Fibroblast of lung (primary cell): ENCODE measurements around the gene DAAM1. TPM values are rescaled to one million over a fixed set of nuclear protein-coding genes. Genes with fewer than 3 reads are reported as not detected.

Source experiments
- DNase-seq, 2 donors: peaks; one replicate each; pipeline versions ENCODE4 v3.0.0 to v3.0.0-alpha.2; 2010; ENCODE audit warnings: low read depth in 2 of 2
- H2AFZ ChIP-seq: 2 replicates; pipeline ENCODE4 v1.5.1; 2012; ENCODE audit warnings: low read length, control low read depth, inconsistent platforms
- H3K27ac ChIP-seq: 2 replicates; pipeline ENCODE4 v1.5.1; 2011; ENCODE audit warnings: low read length, control low read depth; ENCODE audit not compliant: insufficient read depth
- H3K27me3 ChIP-seq: 2 replicates; pipeline ENCODE4 v1.5.1; 2011; ENCODE audit warnings: mild to moderate bottlenecking, low read length; ENCODE audit not compliant: control insufficient read depth, insufficient read depth
- H3K36me3 ChIP-seq: 2 replicates; pipeline ENCODE4 v1.5.1; 2011; ENCODE audit warnings: low read length; ENCODE audit not compliant: control insufficient read depth, insufficient read depth
- H3K4me1 ChIP-seq: 2 replicates; pipeline ENCODE4 v1.5.1; 2011; ENCODE audit warnings: low read length; ENCODE audit not compliant: control insufficient read depth, insufficient read depth; ENCODE audit errors: extremely low read depth
- H3K4me2 ChIP-seq: 2 replicates; pipeline ENCODE4 v1.5.1; 2011; ENCODE audit warnings: low read length, control low read depth; ENCODE audit not compliant: insufficient read depth; ENCODE audit errors: extremely low read depth
- H3K4me3 ChIP-seq, 4 experiments: fragments of 200-600 bp in 1 of 4; sonication (generic) in 1 of 4; replicated peaks in 1 of 4; 2 replicates each; pipeline ENCODE4 v1.5.1; 2011 to 2016; ENCODE audit warnings: low read length in 4 of 4, low read depth in 3 of 4, mild to moderate bottlenecking in 3 of 4, control low read depth in 2 of 4, inconsistent platforms in 1 of 4, mixed read lengths in 1 of 4; ENCODE audit not compliant: insufficient read depth in 1 of 4; ENCODE audit errors: control extremely low read depth in 1 of 4
- H3K79me2 ChIP-seq: 2 replicates; pipeline ENCODE4 v1.5.1; 2012; ENCODE audit warnings: mild to moderate bottlenecking, low read length, inconsistent platforms; ENCODE audit not compliant: control insufficient read depth, insufficient read depth
- H3K9ac ChIP-seq: 2 replicates; pipeline ENCODE4 v1.5.1; 2011; ENCODE audit warnings: mild to moderate bottlenecking, low read length, control low read depth; ENCODE audit not compliant: insufficient read depth
- H3K9me3 ChIP-seq: 2 replicates; pipeline ENCODE4 v1.5.1; 2012; ENCODE audit warnings: low read depth, low read length; ENCODE audit not compliant: control insufficient read depth, insufficient read depth
- H4K20me1 ChIP-seq: 2 replicates; pipeline ENCODE4 v1.5.1; 2011; ENCODE audit warnings: low read length; ENCODE audit not compliant: control insufficient read depth, insufficient read depth; ENCODE audit errors: extremely low read depth
- CTCF ChIP-seq, 2 donors: IDR thresholded peaks in 1 of 2; conservative IDR thresholded peaks in 1 of 2; 1 replicate in 1 of 2; 2 replicates in 1 of 2; pipeline ENCODE4 v1.5.1; 2011 to 2012; ENCODE audit warnings: low read length in 2 of 2, control low read depth in 1 of 2, inconsistent platforms in 1 of 2, low read depth in 1 of 2, mild to moderate bottlenecking in 1 of 2
- EZH2 ChIP-seq: IDR thresholded peaks from 2 replicates; pipeline ENCODE4 v1.5.1; 2012; ENCODE audit warnings: low read length, control low read depth, mild to moderate bottlenecking; ENCODE audit errors: missing control alignments
- polyA plus RNA-seq, 2 donors: library from polyadenylated mRNA; depleted of rRNA in 1 of 2; stranded (reverse) in 1 of 2; unstranded in 1 of 2; fragments of >200 nt; gene quantifications; 2 replicates each; pipeline ENCODE4 v1.2.1, GENCODE V29; 2011 to 2012; ENCODE audit warnings: missing spikeins in 1 of 2
- total RNA-seq: library from RNA; depleted of rRNA; stranded (reverse); fragments of >200 nt; gene quantifications from 2 replicates; pipeline ENCODE4 v1.2.1, GENCODE V29; 2014

The DAAM1 gene
- total and polyA plus RNA-seq, 2 donors (not counting 1 experiment from before 2014, with no cell fraction given) = 15.5 to 36.3 TPM

DNA sequence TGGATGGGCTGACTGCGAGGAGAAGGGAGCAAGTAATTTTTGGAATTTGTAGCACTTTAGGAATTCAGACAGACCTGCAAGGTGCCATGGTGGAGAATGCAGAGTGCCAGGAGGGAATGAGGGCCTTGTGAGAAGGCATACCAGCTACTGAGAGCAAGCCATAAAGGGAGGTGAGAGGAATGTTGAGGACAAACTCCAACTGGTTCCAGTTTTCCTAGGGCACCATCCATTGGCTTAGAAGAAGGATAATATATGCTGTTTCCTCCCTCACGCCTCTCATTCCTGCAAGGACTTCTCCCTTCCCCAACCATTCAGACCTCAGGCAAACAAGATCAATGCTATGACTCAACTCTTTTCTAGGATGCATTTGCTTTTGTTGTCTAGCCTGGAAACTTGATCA lies 11.2 kb upstream of the DAAM1 start:
- H3K27ac ChIP-seq = no peak overlapping the region
- H2AFZ ChIP-seq = no peak overlapping the region
- no peak overlapping the region for H3K4me2 ChIP-seq
- no peak overlapping the region for H3K9ac ChIP-seq
- TF ChIP-seq EZH2 (no peak), CTCF (conservative IDR thresholded peaks at IDR 0.05 in 1 of 2, IDR thresholded peaks at IDR 0.05 in 1 of 2; ENCODE audit: low read depth in 1 of 2, low read length in 2 of 2) (no peak)
- no peaks in the 10 kb centered on the region for H4K20me1 ChIP-seq
- H3K36me3 ChIP-seq = no peaks in the 10 kb centered on the region
- DNase-seq = no peak
- no peaks in the 10 kb centered on the region for H3K4me1 ChIP-seq
- peaks cover 3% of the 10 kb centered on the region for H3K27me3 ChIP-seq
- H3K9me3 ChIP-seq = no peaks in the 10 kb centered on the region
- H3K4me3 ChIP-seq = no peak overlapping the region
- H3K79me2 ChIP-seq = no peaks in the 10 kb centered on the region

- Histone ChIP-seq H3K79me2 (no peaks in the 10 kb centered on the region), H2AFZ (no peak overlapping the region), H3K9me3 (no peaks in the 10 kb centered on the region), H3K4me3 (no peak overlapping the region), H4K20me1 (no peaks in the 10 kb centered on the region), H3K36me3 (no peaks in the 10 kb centered on the region), H3K4me1 (no peaks in the 10 kb centered on the region), H3K9ac (no peak overlapping the region), H3K4me2 (no peak overlapping the region), H3K27me3 (peaks cover 3% of the 10 kb centered on the region), H3K27ac (no peak overlapping the region)
- no peak for TF ChIP-seq CTCF (conservative IDR thresholded peaks at IDR 0.05 in 1 of 2, IDR thresholded peaks at IDR 0.05 in 1 of 2; ENCODE audit: low read depth in 1 of 2, low read length in 2 of 2)
- no peak for TF ChIP-seq EZH2
- no peak for DNase-seq
Measured at GRCh38 chr14:59181791-59182190, 6.7 kb upstream of the DAAM1 start.

- Histone ChIP-seq H3K4me1 (no peaks in the 10 kb centered on the region), H3K4me2 (no peak overlapping the region)
- DNase-seq = no peak
Measured at GRCh38 chr14:59182641-59183040, 5.8 kb upstream of the DAAM1 start.

More at GRCh38 chr14:59182641-59183040, 5.8 kb upstream of the DAAM1 start:
- Histone ChIP-seq H3K4me3 (no peak overlapping the region), H3K27me3 (no peaks in the 10 kb centered on the region), H3K27ac (no peak overlapping the region), H2AFZ (no peak overlapping the region), H4K20me1 (no peaks in the 10 kb centered on the region), H3K9ac (no peak overlapping the region), H3K36me3 (no peaks in the 10 kb centered on the region), H3K79me2 (no peaks in the 10 kb centered on the region), H3K9me3 (no peaks in the 10 kb centered on the region)
- TF ChIP-seq CTCF (conservative IDR thresholded peaks at IDR 0.05 in 1 of 2, IDR thresholded peaks at IDR 0.05 in 1 of 2; ENCODE audit: low read depth in 1 of 2, low read length in 2 of 2) = no peak
- no peak for TF ChIP-seq EZH2
